NCI-H146 (cell line): Measurements from ENCODE around the gene AHI1.

Experiments
- DNase-seq: peaks from one replicate; lab custom pipeline; 2025; lab: John Stamatoyannopoulos, UW

The AHI1 gene

GRCh38 chr6:135296715-135297114 lies 200.8 kb downstream of the AHI1 start:
- no peak for DNase-seq

- no peak for DNase-seq
Measured at GRCh38 chr6:135295085-135295484, 202.5 kb downstream of the AHI1 start.

- no peak for DNase-seq
Measured at GRCh38 chr6:135291288-135292076, 206.1 kb downstream of the AHI1 start.

- no peak for DNase-seq
Measured at GRCh38 chr6:135289816-135290215, 207.7 kb downstream of the AHI1 start.

- no peak for DNase-seq
Measured at GRCh38 chr6:135286962-135287538, 210.5 kb downstream of the AHI1 start.

- no peak for DNase-seq
Measured at GRCh38 chr6:135285165-135285564, 212.4 kb downstream of the AHI1 start.

- no peak for DNase-seq
Measured at GRCh38 chr6:135283926-135284325, 213.6 kb downstream of the AHI1 start.

GRCh38 chr6:135282395-135282794 lies 215.1 kb downstream of the AHI1 start:
- DNase-seq: no peak

- DNase-seq: no peak
Measured at GRCh38 chr6:135281964-135282363, 215.6 kb downstream of the AHI1 start.

GRCh38 chr6:135281227-135281626 lies 216.3 kb downstream of the AHI1 start:
- DNase-seq: no peak

GRCh38 chr6:135280375-135281136 lies 217.0 kb downstream of the AHI1 start:
- DNase-seq: no peak

- DNase-seq: no peak
Measured at GRCh38 chr6:135277422-135277821, 220.1 kb downstream of the AHI1 start.

GRCh38 chr6:135274561-135275293 lies 222.8 kb downstream of the AHI1 start:
- no peak for DNase-seq

GRCh38 chr6:135271626-135272025 lies 225.9 kb downstream of the AHI1 start:
- no peak for DNase-seq

GRCh38 chr6:135270676-135271536 lies 226.6 kb downstream of the AHI1 start:
- peak; percentile 100 for DNase-seq

- peak; percentile 40 for DNase-seq
Measured at GRCh38 chr6:135269481-135269891, 228.1 kb downstream of the AHI1 start.

- no peak for DNase-seq
Measured at GRCh38 chr6:135268740-135269139, 228.8 kb downstream of the AHI1 start.

- no peak for DNase-seq
Measured at GRCh38 chr6:135268263-135268662, 229.3 kb downstream of the AHI1 start.

GRCh38 chr6:135267085-135267484 lies 230.5 kb downstream of the AHI1 start:
- peak; percentile 96 for DNase-seq

- peak; percentile 91 for DNase-seq
Measured at GRCh38 chr6:135266675-135267074, 230.9 kb downstream of the AHI1 start.

- no peak for DNase-seq
Measured at GRCh38 chr6:135265278-135265677, 232.3 kb downstream of the AHI1 start.
